SU-DHL-6 (cell line): ENCODE data around the gene CABP4.

Source experiments
- H2AFZ ChIP-seq: fragments of 200-600 bp; sonication (generic); 2 replicates; pipeline ENCODE4 v1.6.1; 2014; ENCODE audit warnings: low read depth, mild to moderate bottlenecking, moderate library complexity, mixed read lengths, antibody characterized with exemption, low read length; ENCODE audit not compliant: severe bottlenecking
- H3F3A ChIP-seq: fragments of 200-600 bp; shearing (Covaris generic); 2 replicates; pipeline ENCODE4 v1.6.0; 2016; ENCODE audit warnings: antibody characterized with exemption, mild to moderate bottlenecking; ENCODE audit not compliant: insufficient read depth
- H3K27ac ChIP-seq: fragments of 200-600 bp; sonication (generic); 2 replicates; pipeline ENCODE4 v1.5.1; 2016; ENCODE audit warnings: low read depth, mild to moderate bottlenecking, low read length, moderate library complexity, mixed read lengths
- H3K27me3 ChIP-seq: fragments of 200-600 bp; sonication (generic), shearing (Covaris generic); 2 replicates; pipeline ENCODE4 v1.6.0; 2014; ENCODE audit warnings: mild to moderate bottlenecking, low read length
- H3K36me3 ChIP-seq: fragments of 200-600 bp; sonication (generic); 2 replicates; pipeline ENCODE4 v1.6.1; 2014; ENCODE audit warnings: mild to moderate bottlenecking, low read length, mixed read lengths
- H3K4me2 ChIP-seq: fragments of 300-600, 200-600 bp; shearing (Covaris generic), sonication (generic); 2 replicates; pipeline ENCODE4 v1.6.0; 2014; ENCODE audit warnings: low read length, low read depth, mild to moderate bottlenecking; ENCODE audit not compliant: poor library complexity, severe bottlenecking
- H3K4me3 ChIP-seq: fragments of 200-600 bp; sonication (generic); 2 replicates; pipeline ENCODE4 v1.5.1; 2014; ENCODE audit warnings: antibody characterized with exemption, low read length, mild to moderate bottlenecking, mixed read lengths; ENCODE audit not compliant: insufficient read depth, poor library complexity, severe bottlenecking
- H3K79me2 ChIP-seq: fragments of 200-600 bp; sonication (generic); 2 replicates; pipeline ENCODE4 v1.6.1; 2014; ENCODE audit warnings: mild to moderate bottlenecking, low read length, moderate library complexity; ENCODE audit not compliant: insufficient read depth
- H3K9ac ChIP-seq: fragments of 200-600 bp; sonication (generic); 2 replicates; pipeline ENCODE4 v1.7.0; 2014; ENCODE audit warnings: mild to moderate bottlenecking, low read length
- H3K9me2 ChIP-seq: fragments of 200-600 bp; sonication (generic); replicated peaks from 2 replicates; pipeline ENCODE4 v1.6.1; 2014; ENCODE audit warnings: low read length; ENCODE audit not compliant: insufficient read depth
- H3K9me3 ChIP-seq: fragments of 200-600 bp; sonication (generic); 2 replicates; pipeline ENCODE4 v1.6.1; 2014; ENCODE audit warnings: low read length, mixed read lengths; ENCODE audit not compliant: insufficient read depth
- H4K20me1 ChIP-seq: fragments of 200-600 bp; sonication (generic); 2 replicates; pipeline ENCODE4 v1.6.1; 2014; ENCODE audit warnings: low read depth, mild to moderate bottlenecking, antibody characterized with exemption, low read length, moderate library complexity, mixed read lengths
- EZH2phosphoT487 ChIP-seq: fragments of 200-600 bp; sonication (generic), shearing (Covaris generic); conservative IDR thresholded peaks from 2 replicates; pipeline ENCODE4 v1.6.1; 2018; ENCODE audit warnings: mild to moderate bottlenecking, antibody characterized with exemption, low read length, moderate library complexity, mixed read lengths
- TF ChIP-seq, protein P1 (sequence below): fragments of 200-600 bp; sonication (generic); IDR thresholded peaks from one replicate; pipeline ENCODE4 v1.5.1; 2017; ENCODE audit warnings: antibody characterized with exemption, mild to moderate bottlenecking, low read length, moderate library complexity; ENCODE audit not compliant: insufficient read depth, poor library complexity, severe bottlenecking

CABP4 gene

DNA sequence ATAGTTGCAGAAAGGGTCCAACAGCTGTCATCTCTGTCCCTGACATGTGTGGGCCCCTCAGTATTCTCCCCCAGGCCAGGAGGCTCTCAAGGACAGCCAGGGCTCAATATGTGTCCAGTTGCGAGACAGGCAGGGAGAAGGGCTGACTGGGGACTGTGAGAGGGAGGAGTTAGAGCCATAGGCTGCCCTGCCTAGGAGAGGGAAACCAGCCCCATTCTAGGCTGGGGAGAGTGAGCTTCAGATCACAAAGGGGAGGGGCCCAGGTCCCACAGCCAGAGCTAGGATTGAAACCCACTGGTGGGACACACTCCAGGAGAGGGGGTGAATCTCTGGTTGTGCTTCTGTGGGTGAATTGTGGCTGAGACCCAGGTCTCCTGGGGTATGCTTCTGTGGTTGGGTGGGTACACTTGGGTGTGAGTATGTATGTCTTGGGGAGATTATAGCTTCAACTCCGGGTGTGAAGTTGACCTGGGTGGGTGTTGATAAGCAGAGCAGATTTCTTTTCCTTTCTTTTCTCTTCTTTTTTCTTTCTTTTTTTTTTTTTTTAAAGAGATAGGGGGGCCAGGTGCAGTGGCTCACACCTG lies 41.8 kb upstream of the CABP4 start:
- H3K9me3 ChIP-seq: no peaks in the 10 kb centered on the region
- no peaks in the 10 kb centered on the region for H3K79me2 ChIP-seq
- no peak overlapping the region for H3K4me3 ChIP-seq
- H3K27ac ChIP-seq: no peak overlapping the region
- no peak overlapping the region for H3K9ac ChIP-seq
- H2AFZ ChIP-seq: no peak overlapping the region
- H3K27me3 ChIP-seq: no peaks in the 10 kb centered on the region
- H4K20me1 ChIP-seq: no peaks in the 10 kb centered on the region
- peaks cover 14% of the 10 kb centered on the region for H3F3A ChIP-seq
- H3K36me3 ChIP-seq: no peaks in the 10 kb centered on the region
- no peak overlapping the region for H3K4me2 ChIP-seq
- TF ChIP-seq EZH2phosphoT487: no peak
- TF ChIP-seq, protein P1, sequence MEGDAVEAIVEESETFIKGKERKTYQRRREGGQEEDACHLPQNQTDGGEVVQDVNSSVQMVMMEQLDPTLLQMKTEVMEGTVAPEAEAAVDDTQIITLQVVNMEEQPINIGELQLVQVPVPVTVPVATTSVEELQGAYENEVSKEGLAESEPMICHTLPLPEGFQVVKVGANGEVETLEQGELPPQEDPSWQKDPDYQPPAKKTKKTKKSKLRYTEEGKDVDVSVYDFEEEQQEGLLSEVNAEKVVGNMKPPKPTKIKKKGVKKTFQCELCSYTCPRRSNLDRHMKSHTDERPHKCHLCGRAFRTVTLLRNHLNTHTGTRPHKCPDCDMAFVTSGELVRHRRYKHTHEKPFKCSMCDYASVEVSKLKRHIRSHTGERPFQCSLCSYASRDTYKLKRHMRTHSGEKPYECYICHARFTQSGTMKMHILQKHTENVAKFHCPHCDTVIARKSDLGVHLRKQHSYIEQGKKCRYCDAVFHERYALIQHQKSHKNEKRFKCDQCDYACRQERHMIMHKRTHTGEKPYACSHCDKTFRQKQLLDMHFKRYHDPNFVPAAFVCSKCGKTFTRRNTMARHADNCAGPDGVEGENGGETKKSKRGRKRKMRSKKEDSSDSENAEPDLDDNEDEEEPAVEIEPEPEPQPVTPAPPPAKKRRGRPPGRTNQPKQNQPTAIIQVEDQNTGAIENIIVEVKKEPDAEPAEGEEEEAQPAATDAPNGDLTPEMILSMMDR: no peak
- no peaks in the 10 kb centered on the region for H3K9me2 ChIP-seq

GRCh38 chr11:67415501-67416304 lies 39.5 kb upstream of the CABP4 start, which contains the start of gene CARNS1:
CARNS1 (plus strand) TSS chr11:67415678; CDS start chr11:67416200, 522 bp downstream.
- Histone ChIP-seq H3K9me2 (no peaks in the 10 kb centered on the region), H3K4me3 (no peak within 1 kb of the TSS), H3K4me2 (no peak within 1 kb of the TSS), H3K79me2 (no peaks in the 10 kb centered on the region), H2AFZ (no peak within 1 kb of the TSS), H3K27me3 (no peaks in the 10 kb centered on the region), H3K9me3 (no peaks in the 10 kb centered on the region), H3K27ac (no peak within 1 kb of the TSS), H4K20me1 (no peaks in the 10 kb centered on the region), H3K9ac (no peak within 1 kb of the TSS), H3K36me3 (no peaks in the 10 kb centered on the region), H3F3A (no peaks in the 10 kb centered on the region)
- TF ChIP-seq, protein P1: no peak
- TF ChIP-seq EZH2phosphoT487: no peak

DNA sequence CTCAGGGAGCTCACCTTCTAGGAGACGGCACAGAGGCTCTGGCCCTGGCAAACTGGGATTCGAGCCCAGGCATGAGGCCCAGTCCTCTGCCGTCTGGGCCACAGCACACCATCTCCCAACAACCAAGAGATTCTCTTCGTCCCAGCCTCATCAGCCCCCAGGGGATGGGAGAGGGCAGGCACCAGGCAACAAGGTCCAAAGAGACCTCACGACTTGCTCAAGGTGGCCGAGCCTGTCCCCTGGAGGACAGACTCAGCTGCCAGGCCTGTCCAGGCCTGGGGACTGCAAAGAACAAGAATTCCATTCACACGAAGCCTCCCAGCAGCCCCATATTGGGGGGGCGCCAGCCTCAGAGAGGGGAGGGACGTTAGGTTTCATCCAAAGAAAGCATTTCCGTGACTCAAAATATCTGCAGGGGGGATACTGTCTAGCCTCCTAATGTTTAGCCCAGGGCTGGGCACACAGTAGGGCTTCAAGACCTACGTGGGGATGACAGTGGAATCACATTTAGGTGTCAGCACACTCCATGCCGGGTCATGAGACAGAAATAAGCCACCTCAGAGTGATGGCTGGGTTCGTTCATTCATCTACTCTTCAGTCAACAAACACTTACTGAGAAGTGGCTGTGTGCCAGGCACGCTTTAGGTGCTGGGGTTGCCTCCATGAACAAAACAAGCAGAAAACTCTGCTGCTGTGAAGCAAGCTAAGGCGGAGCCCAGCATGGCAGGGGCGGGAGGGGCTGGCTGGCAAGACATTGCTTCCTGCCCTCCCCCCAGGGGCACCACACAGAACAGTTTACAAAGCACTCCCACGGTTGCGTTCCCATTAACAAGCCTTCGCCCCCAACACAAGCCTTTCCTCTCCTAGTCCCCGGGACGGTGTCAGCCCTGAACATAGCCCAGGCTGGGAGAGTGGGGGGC lies 38.5 kb upstream of the CABP4 start:
- Histone ChIP-seq H3F3A (no peaks in the 10 kb centered on the region), H3K27ac (no peak overlapping the region), H3K4me2 (no peak overlapping the region), H4K20me1 (no peaks in the 10 kb centered on the region), H3K9me3 (no peaks in the 10 kb centered on the region), H3K4me3 (no peak overlapping the region), H3K36me3 (no peaks in the 10 kb centered on the region), H3K79me2 (no peaks in the 10 kb centered on the region), H3K27me3 (no peaks in the 10 kb centered on the region), H2AFZ (no peak overlapping the region), H3K9me2 (no peaks in the 10 kb centered on the region), H3K9ac (no peak overlapping the region)
- TF ChIP-seq, protein P1: no peak
- TF ChIP-seq EZH2phosphoT487: no peak
